NCI-H748 treated with DMSO at 0.1 percent for 48 hours (cell line): ENCODE results near the gene TSC22D3.
A peak's percentile ranks its signal among the peaks of the same experiment; 100 is the strongest.

Experiments used
- DNase-seq: peaks from one replicate; lab custom pipeline; 2025; lab: John Stamatoyannopoulos, UW

Gene TSC22D3

GRCh38 chrX:107730991-107731766 is 44.4 kb downstream of the TSC22D3 start:
- DNase-seq = no peak

- no peak for DNase-seq
Observed at GRCh38 chrX:107730298-107730655, 45.3 kb downstream of the TSC22D3 start.

- no peak for DNase-seq
Observed at GRCh38 chrX:107729558-107730297, 45.9 kb downstream of the TSC22D3 start.

GRCh38 chrX:107728371-107729099 is 47.1 kb downstream of the TSC22D3 start:
- DNase-seq = no peak

GRCh38 chrX:107726816-107727534 is 48.6 kb downstream of the TSC22D3 start:
- no peak for DNase-seq

GRCh38 chrX:107725761-107726555 is 49.6 kb downstream of the TSC22D3 start:
- DNase-seq = no peak

- no peak for DNase-seq
Observed at GRCh38 chrX:107724653-107725052, 50.9 kb downstream of the TSC22D3 start.

GRCh38 chrX:107723511-107723910 is 52.1 kb downstream of the TSC22D3 start:
- DNase-seq = no peak

GRCh38 chrX:107721966-107722707 is 53.5 kb downstream of the TSC22D3 start:
- no peak for DNase-seq

- DNase-seq = no peak
Observed at GRCh38 chrX:107721318-107721717, 54.3 kb downstream of the TSC22D3 start.

GRCh38 chrX:107718156-107718621 is 57.4 kb downstream of the TSC22D3 start:
- DNase-seq = peak; percentile 40

- DNase-seq = no peak
Observed at GRCh38 chrX:107716816-107717700, 58.5 kb downstream of the TSC22D3 start.

GRCh38 chrX:107716118-107716684 is 59.4 kb downstream of the TSC22D3 start:
- DNase-seq = no peak

- no peak for DNase-seq
Observed at GRCh38 chrX:107715331-107716117, 60.1 kb downstream of the TSC22D3 start.

GRCh38 chrX:107714206-107714891 is 61.2 kb downstream of the TSC22D3 start:
- no peak for DNase-seq

GRCh38 chrX:107713543-107714205 is 61.9 kb downstream of the TSC22D3 start:
- no peak for DNase-seq

- DNase-seq = no peak
Observed at GRCh38 chrX:107713203-107713542, 62.4 kb downstream of the TSC22D3 start.
